ENCODE results near the gene PGAP2. TPM values are rescaled to one million over a fixed set of nuclear protein-coding genes. Genes with fewer than 3 reads are reported as not detected.

Gene PGAP2
- total and polyA plus RNA-seq, 5 donors from 2014 or later = 11.4 to 16.7 (median 13.1) TPM

DNA sequence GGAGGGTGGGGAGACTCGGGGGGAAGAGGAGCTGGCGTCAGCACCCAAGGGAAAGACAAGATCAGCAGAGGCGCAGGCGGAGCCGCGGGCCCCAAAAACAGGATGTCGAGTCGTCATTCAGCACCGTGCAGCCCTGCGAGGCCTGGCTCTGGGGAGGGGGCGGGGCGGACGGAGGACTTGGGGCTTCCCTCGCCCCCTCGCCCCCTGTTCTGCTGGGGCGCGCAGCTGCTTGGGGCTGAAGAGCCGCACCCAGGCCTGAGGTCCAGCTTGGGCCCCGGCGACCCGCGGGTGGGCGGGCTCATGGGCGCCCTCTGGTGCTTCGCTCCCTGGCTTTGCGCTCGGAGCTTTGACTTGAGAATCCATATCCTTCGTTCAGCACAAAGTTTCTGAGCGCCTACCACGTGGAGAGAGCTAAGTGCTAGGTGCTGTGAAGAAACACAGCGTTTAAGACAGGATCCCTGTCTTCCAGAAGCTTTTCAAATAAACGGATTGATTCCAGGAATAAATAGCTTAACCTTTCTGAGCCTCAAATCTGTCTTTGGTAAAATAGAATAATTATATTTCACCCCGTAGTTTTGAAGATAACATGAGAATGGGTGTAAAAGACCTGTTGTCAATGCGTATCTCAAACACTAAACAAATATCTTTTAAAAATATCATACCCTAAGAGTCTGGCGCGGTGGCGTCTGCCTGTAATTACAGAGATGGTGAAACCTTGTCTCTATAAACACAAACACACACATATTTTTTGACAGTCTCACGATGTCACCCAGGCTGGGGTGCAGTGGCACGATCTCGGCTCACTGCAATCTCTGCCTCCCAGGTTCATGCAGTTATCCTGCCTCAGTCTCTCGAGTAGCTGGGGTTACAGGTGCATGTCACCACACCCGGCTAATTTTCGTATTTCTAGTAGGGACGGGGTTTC is 33.3 kb downstream of the PGAP2 start:
- Mint-ChIP-seq H3K9me3 (peaks cover 0 to 4% (median 0%) of the 10 kb centered on the region in 7 donors), H3K4me3 (peak overlapping the region; percentile 91 to 98 (median 95)), H3K36me3 (peaks cover 14% of the 10 kb centered on the region), H3K27ac (peak overlapping the region; percentile 94 to 99 (median 98)), H3K27me3 (peaks cover 13% of the 10 kb centered on the region), H3K4me1 (peaks cover 15 to 49% (median 27%) of the 10 kb centered on the region in 4 donors)
- peaks cover 4% of the 10 kb centered on the region for H3K36me3 ChIP-seq (ENCODE audit: control insufficient read depth, insufficient read depth, low read length)
- DNase-seq (peak; percentile 93 to 96 (median 96)), ATAC-seq (ENCODE audit: low read depth in 2 of 2) (peak; percentile 81 to 83)
- no peaks in the 10 kb centered on the region for H3K27me3 ChIP-seq (ENCODE audit: control insufficient read depth, insufficient read depth, low read length)
- no peaks in the 10 kb centered on the region for H3K9me3 ChIP-seq (ENCODE audit: control insufficient read depth in 2 of 2, low read length in 2 of 2)
- peak overlapping the region; percentile 100 for H3K27ac ChIP-seq (ENCODE audit: insufficient read depth, low read length, poor library complexity, severe bottlenecking)
- H3K4me1 ChIP-seq (ENCODE audit: control insufficient read depth, insufficient read depth, low read length, poor library complexity, severe bottlenecking) = peaks cover 40% of the 10 kb centered on the region
- H3K4me3 ChIP-seq (ENCODE audit: low read depth, low read length) = peak overlapping the region; percentile 72

DNA sequence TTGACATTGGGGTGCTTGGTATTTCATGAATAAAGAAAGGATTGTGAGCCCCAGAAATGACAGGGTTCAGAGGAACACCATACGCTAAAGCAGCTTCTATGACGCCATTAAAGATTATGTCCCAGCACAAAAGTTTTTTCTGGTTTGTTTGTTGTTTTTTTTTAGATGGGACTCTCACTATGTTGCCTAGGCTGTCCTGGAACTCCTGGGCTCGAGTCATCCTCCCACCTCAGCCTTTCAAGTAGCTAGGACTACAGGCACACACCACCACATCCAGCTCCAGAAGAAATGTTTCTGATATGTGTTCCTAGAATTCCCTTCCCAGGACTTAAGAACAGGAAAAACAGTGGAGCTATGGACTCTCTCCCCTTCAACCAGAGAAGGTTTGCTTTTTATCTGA is 35.0 kb downstream of the PGAP2 start:
- DNase-seq (no peak), ATAC-seq (ENCODE audit: low read depth in 2 of 2) (no peak)
- H3K4me3 ChIP-seq (ENCODE audit: low read depth, low read length) = no peak overlapping the region
- no peaks in the 10 kb centered on the region for H3K27me3 ChIP-seq (ENCODE audit: control insufficient read depth, insufficient read depth, low read length)
- peaks cover 2% of the 10 kb centered on the region for H3K36me3 ChIP-seq (ENCODE audit: control insufficient read depth, insufficient read depth, low read length)
- no peak overlapping the region for H3K27ac ChIP-seq (ENCODE audit: insufficient read depth, low read length, poor library complexity, severe bottlenecking)
- Mint-ChIP-seq H3K4me3 (peak overlapping the region in 1 of 4 donors; percentile 40), H3K27ac (peak overlapping the region; percentile 33 to 98 (median 85)), H3K27me3 (peaks cover 13% of the 10 kb centered on the region), H3K9me3 (peaks cover 0 to 4% (median 0%) of the 10 kb centered on the region in 7 donors), H3K36me3 (peaks cover 10% of the 10 kb centered on the region), H3K4me1 (peaks cover 7 to 34% (median 18%) of the 10 kb centered on the region in 4 donors)
- peaks cover 24% of the 10 kb centered on the region for H3K4me1 ChIP-seq (ENCODE audit: control insufficient read depth, insufficient read depth, low read length, poor library complexity, severe bottlenecking)
- no peaks in the 10 kb centered on the region for H3K9me3 ChIP-seq (ENCODE audit: control insufficient read depth in 2 of 2, low read length in 2 of 2)

- H3K4me3 ChIP-seq (ENCODE audit: low read depth, low read length) = no peak overlapping the region
- Mint-ChIP-seq H3K27ac (peak overlapping the region in 2 of 3 donors; percentile 37 to 76), H3K36me3 (no peaks in the 10 kb centered on the region), H3K9me3 (no peaks in the 10 kb centered on the region), H3K4me3 (peak overlapping the region in 2 of 4 donors; percentile 29 to 36), H3K27me3 (peaks cover 8% of the 10 kb centered on the region), H3K4me1 (peaks cover 6 to 34% (median 14%) of the 10 kb centered on the region in 4 donors)
- peaks cover 14% of the 10 kb centered on the region for H3K4me1 ChIP-seq (ENCODE audit: control insufficient read depth, insufficient read depth, low read length, poor library complexity, severe bottlenecking)
- H3K27ac ChIP-seq (ENCODE audit: insufficient read depth, low read length, poor library complexity, severe bottlenecking) = no peak overlapping the region
- ATAC-seq (ENCODE audit: low read depth in 2 of 2) (no peak), DNase-seq (no peak)
- H3K27me3 ChIP-seq (ENCODE audit: control insufficient read depth, insufficient read depth, low read length) = no peaks in the 10 kb centered on the region
- H3K9me3 ChIP-seq (ENCODE audit: control insufficient read depth in 2 of 2, low read length in 2 of 2) = no peaks in the 10 kb centered on the region
- no peaks in the 10 kb centered on the region for H3K36me3 ChIP-seq (ENCODE audit: control insufficient read depth, insufficient read depth, low read length)
These were observed 36.9 kb downstream of the PGAP2 start for GRCh38 chr11:3845246-3845645.

DNA sequence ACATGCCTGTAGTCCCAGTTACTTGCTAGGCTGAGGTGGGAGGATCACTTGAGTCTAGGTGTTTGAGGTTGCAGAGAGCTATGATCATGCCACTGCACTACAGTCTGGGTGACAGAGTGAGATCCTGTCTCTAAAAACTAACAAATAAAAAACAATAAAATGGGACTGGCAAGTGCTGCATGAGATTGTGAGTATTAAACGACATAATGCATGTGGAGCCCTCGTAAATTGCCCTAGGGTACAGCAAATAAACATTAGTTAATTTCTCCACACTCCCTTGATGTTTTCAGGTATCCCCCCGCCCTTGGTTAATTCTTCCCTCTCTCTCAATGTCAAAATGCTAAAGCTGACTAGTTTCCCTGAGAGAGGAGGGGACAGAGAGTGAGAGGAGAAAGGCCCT is 37.3 kb downstream of the PGAP2 start:
- H3K27ac Mint-ChIP-seq = peak overlapping the region in 1 of 3 donors; percentile 76
- Histone ChIP-seq H3K27me3 (ENCODE audit: control insufficient read depth, insufficient read depth, low read length) (no peaks in the 10 kb centered on the region), H3K36me3 (ENCODE audit: control insufficient read depth, insufficient read depth, low read length) (no peaks in the 10 kb centered on the region), H3K4me3 (ENCODE audit: low read depth, low read length) (no peak overlapping the region), H3K9me3 (ENCODE audit: control insufficient read depth in 2 of 2, low read length in 2 of 2) (no peaks in the 10 kb centered on the region), H3K27ac (ENCODE audit: insufficient read depth, low read length, poor library complexity, severe bottlenecking) (no peak overlapping the region), H3K4me1 (ENCODE audit: control insufficient read depth, insufficient read depth, low read length, poor library complexity, severe bottlenecking) (peaks cover 14% of the 10 kb centered on the region)
- H3K4me1 Mint-ChIP-seq = peaks cover 6 to 34% (median 14%) of the 10 kb centered on the region in 4 donors
- ATAC-seq (ENCODE audit: low read depth in 2 of 2) (no peak), DNase-seq (no peak)
- H3K36me3 Mint-ChIP-seq = no peaks in the 10 kb centered on the region
- H3K27me3 Mint-ChIP-seq = peaks cover 8% of the 10 kb centered on the region
- peak overlapping the region in 1 of 4 donors; percentile 7 for H3K4me3 Mint-ChIP-seq
- H3K9me3 Mint-ChIP-seq = no peaks in the 10 kb centered on the region

GRCh38 chr11:3849297-3849874 is 41.0 kb downstream of the PGAP2 start:
- DNase-seq = peak; percentile 30 to 70 (median 67)
- no peaks in the 10 kb centered on the region for H3K9me3 Mint-ChIP-seq
- no peaks in the 10 kb centered on the region for H3K27me3 Mint-ChIP-seq

GRCh38 chr11:3853545-3853842 is 45.1 kb downstream of the PGAP2 start:
- Mint-ChIP-seq H3K27me3 (no peaks in the 10 kb centered on the region), H3K27ac (peak overlapping the region; percentile 99 to 100 (median 100)), H3K4me1 (peaks cover 34 to 63% (median 47%) of the 10 kb centered on the region in 4 donors), H3K36me3 (no peaks in the 10 kb centered on the region), H3K9me3 (peaks cover 0 to 1% (median 0%) of the 10 kb centered on the region in 7 donors), H3K4me3 (peak overlapping the region in 3 of 4 donors; percentile 92 to 94 (median 92))
- peak overlapping the region; percentile 98 for H3K27ac ChIP-seq (ENCODE audit: insufficient read depth, low read length, poor library complexity, severe bottlenecking)
- DNase-seq = no peak
- H3K27me3 ChIP-seq (ENCODE audit: control insufficient read depth, insufficient read depth, low read length) = no peaks in the 10 kb centered on the region
- no peaks in the 10 kb centered on the region for H3K36me3 ChIP-seq (ENCODE audit: control insufficient read depth, insufficient read depth, low read length)
- H3K4me3 ChIP-seq (ENCODE audit: low read depth, low read length) = peak overlapping the region; percentile 73
- ATAC-seq (ENCODE audit: low read depth in 2 of 2) = no peak
- H3K9me3 ChIP-seq (ENCODE audit: control insufficient read depth in 2 of 2, low read length in 2 of 2) = no peaks in the 10 kb centered on the region
- H3K4me1 ChIP-seq (ENCODE audit: control insufficient read depth, insufficient read depth, low read length, poor library complexity, severe bottlenecking) = peaks cover 55% of the 10 kb centered on the region

More at GRCh38 chr11:3849297-3849874, 41.0 kb downstream of the PGAP2 start:
- no peaks in the 10 kb centered on the region for H3K9me3 ChIP-seq (ENCODE audit: control insufficient read depth in 2 of 2, low read length in 2 of 2)
- peaks cover 27% of the 10 kb centered on the region for H3K4me1 ChIP-seq (ENCODE audit: control insufficient read depth, insufficient read depth, low read length, poor library complexity, severe bottlenecking)
- H3K27me3 ChIP-seq (ENCODE audit: control insufficient read depth, insufficient read depth, low read length) = no peaks in the 10 kb centered on the region
- H3K4me3 Mint-ChIP-seq = peak overlapping the region in 2 of 4 donors; percentile 53 to 70
- no peak overlapping the region for H3K27ac ChIP-seq (ENCODE audit: insufficient read depth, low read length, poor library complexity, severe bottlenecking)
- peaks cover 14 to 45% (median 27%) of the 10 kb centered on the region in 4 donors for H3K4me1 Mint-ChIP-seq
- ATAC-seq (ENCODE audit: low read depth in 2 of 2) = peak; percentile 62 to 72
- no peaks in the 10 kb centered on the region for H3K36me3 ChIP-seq (ENCODE audit: control insufficient read depth, insufficient read depth, low read length)
- H3K27ac Mint-ChIP-seq = no peak overlapping the region
- H3K36me3 Mint-ChIP-seq = no peaks in the 10 kb centered on the region
- H3K4me3 ChIP-seq (ENCODE audit: low read depth, low read length) = no peak overlapping the region

- H3K4me1 Mint-ChIP-seq = peaks cover 38 to 63% (median 51%) of the 10 kb centered on the region in 4 donors
These were observed 45.7 kb downstream of the PGAP2 start for GRCh38 chr11:3853899-3854659.

More at GRCh38 chr11:3853899-3854659, 45.7 kb downstream of the PGAP2 start:
- ATAC-seq (ENCODE audit: low read depth in 2 of 2) (peak; percentile 63 to 69), DNase-seq (peak; percentile 58 to 95 (median 83))
- no peaks in the 10 kb centered on the region for H3K27me3 ChIP-seq (ENCODE audit: control insufficient read depth, insufficient read depth, low read length)
- H3K4me3 ChIP-seq (ENCODE audit: low read depth, low read length) = peak overlapping the region; percentile 73
- H3K9me3 Mint-ChIP-seq = peaks cover 0 to 1% (median 0%) of the 10 kb centered on the region in 7 donors
- peak overlapping the region; percentile 98 for H3K27ac ChIP-seq (ENCODE audit: insufficient read depth, low read length, poor library complexity, severe bottlenecking)
- H3K36me3 ChIP-seq (ENCODE audit: control insufficient read depth, insufficient read depth, low read length) = no peaks in the 10 kb centered on the region
- H3K4me1 ChIP-seq (ENCODE audit: control insufficient read depth, insufficient read depth, low read length, poor library complexity, severe bottlenecking) = peaks cover 60% of the 10 kb centered on the region
- H3K27me3 Mint-ChIP-seq = no peaks in the 10 kb centered on the region
- H3K4me3 Mint-ChIP-seq = peak overlapping the region; percentile 91 to 94 (median 92)
- H3K27ac Mint-ChIP-seq = peak overlapping the region; percentile 99 to 100 (median 100)
- no peaks in the 10 kb centered on the region for H3K9me3 ChIP-seq (ENCODE audit: control insufficient read depth in 2 of 2, low read length in 2 of 2)
- no peaks in the 10 kb centered on the region for H3K36me3 Mint-ChIP-seq
